Neural progenitor cell (in vitro differentiated cells): Measurements from ENCODE around the gene UNC5B.

ENCODE experiments used
- EZH2 ChIP-seq: fragments of 200-600 bp; sonication (generic); IDR thresholded peaks from 2 replicates; pipeline ENCODE4 v1.6.1; 2017; ENCODE audit warnings: antibody characterized with exemption, mild to moderate bottlenecking, moderate library complexity
- EZH2phosphoT487 ChIP-seq: fragments of 200-600 bp; sonication (generic); IDR thresholded peaks from 2 replicates; pipeline ENCODE4 v1.6.1; 2017; ENCODE audit warnings: antibody characterized with exemption
- TF ChIP-seq, protein P1 (sequence below): fragments of 200-600 bp; sonication (generic); IDR thresholded peaks from 2 replicates; pipeline ENCODE4 v1.5.1; 2017; ENCODE audit warnings: antibody characterized with exemption, mild to moderate bottlenecking

DNA sequence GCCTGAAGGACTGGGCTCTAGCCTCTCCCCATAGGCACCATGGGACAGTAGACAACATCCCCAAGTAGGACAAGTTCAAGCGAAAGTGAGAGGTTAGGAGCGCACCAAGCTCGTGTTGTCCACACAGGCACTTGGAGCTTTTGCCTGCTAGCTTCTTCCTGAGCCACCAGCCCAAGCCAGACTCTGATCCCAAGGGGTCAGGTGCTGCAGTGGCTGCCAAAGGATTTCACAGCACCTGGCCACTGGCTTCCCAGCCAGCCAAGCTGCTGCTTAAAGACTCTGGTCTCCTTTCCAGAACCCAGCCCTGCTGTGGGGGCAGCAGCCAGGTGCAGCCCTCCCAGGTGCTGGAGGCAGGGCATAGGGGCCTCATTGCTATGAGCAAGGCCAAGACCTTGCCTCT is 33.0 kb upstream of the UNC5B start:
- TF ChIP-seq EZH2phosphoT487 (no peak), EZH2 (no peak)
- TF ChIP-seq, protein P1, sequence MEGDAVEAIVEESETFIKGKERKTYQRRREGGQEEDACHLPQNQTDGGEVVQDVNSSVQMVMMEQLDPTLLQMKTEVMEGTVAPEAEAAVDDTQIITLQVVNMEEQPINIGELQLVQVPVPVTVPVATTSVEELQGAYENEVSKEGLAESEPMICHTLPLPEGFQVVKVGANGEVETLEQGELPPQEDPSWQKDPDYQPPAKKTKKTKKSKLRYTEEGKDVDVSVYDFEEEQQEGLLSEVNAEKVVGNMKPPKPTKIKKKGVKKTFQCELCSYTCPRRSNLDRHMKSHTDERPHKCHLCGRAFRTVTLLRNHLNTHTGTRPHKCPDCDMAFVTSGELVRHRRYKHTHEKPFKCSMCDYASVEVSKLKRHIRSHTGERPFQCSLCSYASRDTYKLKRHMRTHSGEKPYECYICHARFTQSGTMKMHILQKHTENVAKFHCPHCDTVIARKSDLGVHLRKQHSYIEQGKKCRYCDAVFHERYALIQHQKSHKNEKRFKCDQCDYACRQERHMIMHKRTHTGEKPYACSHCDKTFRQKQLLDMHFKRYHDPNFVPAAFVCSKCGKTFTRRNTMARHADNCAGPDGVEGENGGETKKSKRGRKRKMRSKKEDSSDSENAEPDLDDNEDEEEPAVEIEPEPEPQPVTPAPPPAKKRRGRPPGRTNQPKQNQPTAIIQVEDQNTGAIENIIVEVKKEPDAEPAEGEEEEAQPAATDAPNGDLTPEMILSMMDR, result no peak
